Skin epidermis (tissue), 12 donors: Measurements from ENCODE around the gene SUV39H1.

Experiments used
- H3K27ac ChIP-seq, 21 experiments: fragments of 200-600 bp; sonication (generic) in 11 of 21; one replicate each; pipeline ENCODE4 v1.5.0; 2020; ENCODE audit warnings: mild to moderate bottlenecking in 3 of 21, inconsistent platforms in 2 of 21, moderate library complexity in 2 of 21
- H3K4me3 ChIP-seq, 7 experiments: fragments of 200-600 bp; sonication (generic) in 2 of 7; one replicate each; pipeline ENCODE4 v1.5.0; 2020; ENCODE audit warnings: inconsistent platforms in 2 of 7, mild to moderate bottlenecking in 2 of 7, moderate library complexity in 1 of 7

SUV39H1 gene

DNA sequence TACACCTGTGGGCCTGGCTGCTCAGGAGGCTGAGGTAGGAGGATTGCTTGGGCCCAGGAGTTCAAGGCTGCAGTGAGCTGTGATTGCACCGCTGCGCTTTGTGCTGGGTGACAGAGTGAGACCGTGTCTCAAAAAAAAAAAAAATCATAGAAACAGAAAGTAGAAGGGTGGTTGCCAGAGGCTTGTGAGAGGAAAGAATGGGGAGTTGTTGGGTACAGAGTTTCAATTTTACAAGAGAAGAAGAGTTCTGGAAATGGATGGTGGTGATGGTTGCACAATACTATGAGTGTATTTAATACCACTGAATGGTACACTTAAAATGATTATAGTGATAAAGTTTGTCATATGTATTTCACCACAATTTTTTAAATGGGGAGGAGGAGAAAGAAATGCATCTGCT lies 54.8 kb downstream of the SUV39H1 start:
- Histone ChIP-seq H3K4me3 (no peak overlapping the region), H3K27ac (no peak overlapping the region)

DNA sequence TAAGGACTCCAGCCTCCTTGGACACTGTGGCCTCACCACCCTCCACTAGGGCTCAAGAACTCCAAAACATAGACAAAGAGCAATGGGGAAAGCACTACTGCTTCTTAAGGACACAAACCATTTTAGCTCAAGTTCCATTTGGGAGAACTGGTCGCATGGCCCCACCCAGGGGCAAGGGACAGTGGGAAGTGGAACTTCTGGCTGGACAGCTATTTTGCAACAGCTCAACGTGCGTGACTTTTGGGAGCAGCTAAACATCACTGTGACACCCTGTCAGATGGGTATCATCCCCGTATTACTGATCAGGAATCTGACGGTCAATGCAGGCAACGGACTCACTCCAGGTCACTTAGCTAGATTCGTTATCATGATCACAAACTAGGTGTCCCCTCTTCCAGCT lies 56.0 kb downstream of the SUV39H1 start:
- H3K4me3 ChIP-seq, result no peak overlapping the region
- H3K27ac ChIP-seq, result no peak overlapping the region

DNA sequence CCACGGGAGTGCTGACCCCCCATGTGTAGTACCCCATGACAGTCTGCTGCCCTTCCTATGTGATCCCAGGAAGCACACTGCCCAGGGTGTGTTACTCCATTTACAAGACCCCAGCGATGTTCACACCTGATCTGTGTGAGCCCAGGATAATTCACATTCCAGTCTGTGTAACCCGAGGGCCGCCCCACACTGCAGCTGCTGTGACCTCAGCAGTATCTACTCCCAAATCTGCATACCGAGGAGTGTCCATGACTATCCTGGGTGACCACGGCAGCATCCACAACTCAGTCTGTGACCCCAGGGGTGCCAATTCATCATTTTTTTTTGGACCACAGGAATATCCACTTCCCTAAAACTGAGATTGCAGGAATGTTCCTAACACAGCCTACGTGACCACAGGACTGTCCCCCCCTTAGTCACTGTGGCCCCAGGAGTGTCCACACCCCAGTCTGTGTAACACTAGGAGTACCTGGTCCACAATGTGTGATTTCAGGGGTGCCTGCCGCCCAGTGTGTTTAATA lies 57.2 kb downstream of the SUV39H1 start:
- no peak overlapping the region for H3K27ac ChIP-seq

GRCh38 chrX:48754238-48754637 lies 57.7 kb downstream of the SUV39H1 start:
- no peak overlapping the region for H3K27ac ChIP-seq
- H3K4me3 ChIP-seq, result no peak overlapping the region

More for the DNA sequence above, 57.2 kb downstream of the SUV39H1 start:
- H3K4me3 ChIP-seq, result no peak overlapping the region
